H1 (cell line): ENCODE measurements around the gene DENND1A. TPM values are rescaled to one million over a fixed set of nuclear protein-coding genes. Genes with fewer than 3 reads are reported as not detected.

Source experiments
- ASH2L ChIP-seq: fragments of 200-600, 300-600 bp; sonication (generic); IDR thresholded peaks from one replicate; pipeline ENCODE4 v1.7.1; 2017; ENCODE audit warnings: low read length
- CREB1 ChIP-seq: IDR thresholded peaks from 2 replicates; pipeline ENCODE4 v1.6.1; 2012; ENCODE audit warnings: inconsistent platforms
- EGR1 ChIP-seq: IDR thresholded peaks from 2 replicates; pipeline ENCODE4 v1.6.1; 2011; ENCODE audit warnings: low read depth, low read length, borderline replicate concordance
- NANOG ChIP-seq: IDR thresholded peaks from 2 replicates; pipeline ENCODE4 v1.6.1; 2011; ENCODE audit warnings: low read length, low read depth, mild to moderate bottlenecking, inconsistent platforms; ENCODE audit not compliant: insufficient read depth, poor library complexity, severe bottlenecking
- SP4 ChIP-seq: IDR thresholded peaks from 2 replicates; pipeline ENCODE4 v1.6.1; 2012; ENCODE audit warnings: low read length, inconsistent platforms
- TEAD4 ChIP-seq: IDR thresholded peaks from 2 replicates; pipeline ENCODE4 v1.6.1; 2012; ENCODE audit warnings: low read depth, low read length, inconsistent platforms, mixed read lengths
- polyA plus RNA-seq, 7 experiments: library from polyadenylated mRNA; depleted of rRNA in 3 of 7; stranded (reverse) in 5 of 7; unstranded in 2 of 7; fragments of >200 nt in 5 of 7; fragments of 200-250 nt in 2 of 7; gene quantifications; 1 replicate in 5 of 7; 2 replicates in 1 of 7; 4 replicates in 1 of 7; pipeline versions ENCODE4 v1.2.1 to v1.2.3, GENCODE V29; 2011 to 2013; ENCODE audit warnings: missing spikeins in 2 of 7, mixed read lengths in 2 of 7
- total RNA-seq: library from RNA; stranded (reverse); fragmentation: NEBNext Ultra II Directional; extraction: Animal tissue kit (Norgen Biotek cat#: 25700); gene quantifications from 2 replicates; pipeline ENCODE4 v1.2.1, GENCODE V29; 2021

DENND1A gene
- total and polyA plus RNA-seq, 2 of the 8 experiments (the other 6 are each of a cell fraction or from before 2014, with no cell fraction given) = 24.1 to 26.4 TPM

- no peak for TF ChIP-seq CREB1
- TF ChIP-seq SP4 = no peak
- no peak for TF ChIP-seq NANOG
- no peak for TF ChIP-seq ASH2L
- no peak for TF ChIP-seq EGR1
- no peak for TF ChIP-seq TEAD4
These were observed 473.9 kb downstream of the DENND1A start (continued) for GRCh38 chr9:123456011-123456410.
